Thyroid gland (tissue), 4 donors: ENCODE results near the gene UGT1A1.

Experiments used
- POLR2A ChIP-seq, 2 donors: fragments of 450-650 bp; IDR thresholded peaks; one replicate each; pipeline ENCODE4 v1.6.1; 2017; ENCODE audit warnings: antibody characterized with exemption in 2 of 2, mild to moderate bottlenecking in 2 of 2, moderate library complexity in 1 of 2
- TF ChIP-seq, protein P1 (sequence below), 6 experiments: fragments of 200-600 bp in 3 of 6; fragments of 450-650 bp in 3 of 6; sonication (generic) in 3 of 6; IDR thresholded peaks; one replicate each; pipeline ENCODE4 v1.5.1; 2016 to 2019; ENCODE audit warnings: antibody characterized with exemption in 6 of 6, mild to moderate bottlenecking in 2 of 6, inconsistent platforms in 1 of 6, moderate library complexity in 1 of 6

DNA sequence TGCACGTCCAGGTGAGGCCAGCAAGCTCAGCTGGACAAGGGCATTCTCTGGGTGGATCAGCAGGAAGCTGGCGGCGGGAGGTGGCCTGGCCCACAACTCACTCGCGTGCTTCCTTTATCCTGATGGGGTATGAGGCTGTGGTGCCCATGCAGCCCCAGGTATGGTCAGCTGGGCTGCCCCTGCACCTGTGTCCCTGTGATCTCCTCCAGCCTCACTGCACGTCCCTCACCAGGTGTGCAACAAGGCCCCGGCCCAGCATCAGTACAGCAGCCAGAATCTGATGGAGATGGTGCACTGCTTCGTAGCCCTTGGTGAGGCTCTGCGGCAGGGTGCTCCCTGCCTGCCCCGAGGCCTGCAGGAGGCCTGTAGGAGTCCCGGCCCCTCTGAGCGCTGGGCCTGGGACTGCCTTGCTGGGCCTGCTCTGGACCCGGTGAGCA is 35.7 kb downstream of the UGT1A1 start:
- TF ChIP-seq, protein P1, sequence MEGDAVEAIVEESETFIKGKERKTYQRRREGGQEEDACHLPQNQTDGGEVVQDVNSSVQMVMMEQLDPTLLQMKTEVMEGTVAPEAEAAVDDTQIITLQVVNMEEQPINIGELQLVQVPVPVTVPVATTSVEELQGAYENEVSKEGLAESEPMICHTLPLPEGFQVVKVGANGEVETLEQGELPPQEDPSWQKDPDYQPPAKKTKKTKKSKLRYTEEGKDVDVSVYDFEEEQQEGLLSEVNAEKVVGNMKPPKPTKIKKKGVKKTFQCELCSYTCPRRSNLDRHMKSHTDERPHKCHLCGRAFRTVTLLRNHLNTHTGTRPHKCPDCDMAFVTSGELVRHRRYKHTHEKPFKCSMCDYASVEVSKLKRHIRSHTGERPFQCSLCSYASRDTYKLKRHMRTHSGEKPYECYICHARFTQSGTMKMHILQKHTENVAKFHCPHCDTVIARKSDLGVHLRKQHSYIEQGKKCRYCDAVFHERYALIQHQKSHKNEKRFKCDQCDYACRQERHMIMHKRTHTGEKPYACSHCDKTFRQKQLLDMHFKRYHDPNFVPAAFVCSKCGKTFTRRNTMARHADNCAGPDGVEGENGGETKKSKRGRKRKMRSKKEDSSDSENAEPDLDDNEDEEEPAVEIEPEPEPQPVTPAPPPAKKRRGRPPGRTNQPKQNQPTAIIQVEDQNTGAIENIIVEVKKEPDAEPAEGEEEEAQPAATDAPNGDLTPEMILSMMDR (IDR thresholded peaks at IDR 0.05), result no peak
- TF ChIP-seq POLR2A (IDR thresholded peaks at IDR 0.05), result no peak
